ENCODE data around the gene MORN1.

DNA sequence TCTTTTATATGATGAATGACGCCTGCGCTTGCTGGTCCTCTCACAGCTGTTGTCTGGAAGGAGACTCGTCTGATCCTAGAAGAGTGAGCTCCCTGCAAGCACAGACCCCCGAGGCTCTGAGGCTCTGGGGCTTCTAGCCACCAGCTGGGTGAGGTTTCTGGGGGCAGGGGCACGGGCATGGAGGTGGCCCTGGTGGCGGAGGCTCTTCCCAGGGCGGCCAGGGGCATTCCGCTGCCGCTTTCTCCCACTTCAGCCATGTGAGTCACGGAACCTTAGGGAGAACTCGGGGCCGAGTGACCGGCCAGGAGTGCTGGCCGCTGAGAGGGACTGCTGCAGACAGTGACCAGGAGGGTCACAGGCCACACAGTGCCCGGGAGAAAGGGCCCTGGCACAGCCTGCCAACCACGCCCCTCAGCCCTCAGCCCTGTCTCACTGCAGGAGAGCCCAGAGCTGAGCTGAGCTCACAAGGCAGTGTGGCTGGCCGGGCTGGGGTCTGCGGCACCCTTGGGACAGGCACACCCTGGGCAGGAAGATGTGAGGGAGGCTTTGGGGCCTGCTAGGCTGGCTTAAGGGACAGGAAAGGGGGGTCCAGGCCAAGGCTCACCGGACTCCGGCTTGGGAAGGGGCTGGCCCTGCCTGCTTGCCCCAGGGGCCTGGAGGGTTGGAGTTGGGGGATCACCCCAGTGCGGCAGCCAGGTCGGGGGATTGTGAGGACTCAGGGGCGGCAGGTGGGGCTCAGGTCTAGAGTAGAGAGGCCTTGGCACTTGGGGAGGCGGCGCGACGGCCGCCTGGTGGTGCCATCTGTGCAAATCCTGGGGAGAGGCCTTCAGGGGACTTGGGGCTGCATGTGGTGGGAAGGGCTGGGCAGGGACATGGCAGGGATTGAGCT is 35.7 kb downstream of the MORN1 start:
- TF ChIP-seq, protein P1, sequence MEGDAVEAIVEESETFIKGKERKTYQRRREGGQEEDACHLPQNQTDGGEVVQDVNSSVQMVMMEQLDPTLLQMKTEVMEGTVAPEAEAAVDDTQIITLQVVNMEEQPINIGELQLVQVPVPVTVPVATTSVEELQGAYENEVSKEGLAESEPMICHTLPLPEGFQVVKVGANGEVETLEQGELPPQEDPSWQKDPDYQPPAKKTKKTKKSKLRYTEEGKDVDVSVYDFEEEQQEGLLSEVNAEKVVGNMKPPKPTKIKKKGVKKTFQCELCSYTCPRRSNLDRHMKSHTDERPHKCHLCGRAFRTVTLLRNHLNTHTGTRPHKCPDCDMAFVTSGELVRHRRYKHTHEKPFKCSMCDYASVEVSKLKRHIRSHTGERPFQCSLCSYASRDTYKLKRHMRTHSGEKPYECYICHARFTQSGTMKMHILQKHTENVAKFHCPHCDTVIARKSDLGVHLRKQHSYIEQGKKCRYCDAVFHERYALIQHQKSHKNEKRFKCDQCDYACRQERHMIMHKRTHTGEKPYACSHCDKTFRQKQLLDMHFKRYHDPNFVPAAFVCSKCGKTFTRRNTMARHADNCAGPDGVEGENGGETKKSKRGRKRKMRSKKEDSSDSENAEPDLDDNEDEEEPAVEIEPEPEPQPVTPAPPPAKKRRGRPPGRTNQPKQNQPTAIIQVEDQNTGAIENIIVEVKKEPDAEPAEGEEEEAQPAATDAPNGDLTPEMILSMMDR (IDR thresholded peaks at IDR 0.05): no peak
- TF ChIP-seq POLR2A (IDR thresholded peaks at IDR 0.05): no peak
